B cell (primary cell): ENCODE data around the gene TBXAS1. TPM values are rescaled to one million over a fixed set of nuclear protein-coding genes. Genes with fewer than 3 reads are reported as not detected.

Experiments
- ATAC-seq: fragments of 200-7000 bp; cut with Tn5 transposase; one replicate; pipeline ENCODE4 v1.10.0; 2021; ENCODE audit warnings: low read depth, mild to moderate bottlenecking, moderate number of reproducible peaks, moderate library complexity
- CTCF ChIA-PET: fragments of 350-600 bp; sonication (Branson Sonifier 250); formaldehyde crosslinking; loops from one replicate; lab custom pipeline; 2021; ENCODE audit warnings: antibody characterized with exemption, inconsistent platforms; lab: Charles Lee
- POLR2A ChIA-PET: fragments of 350-600 bp; sonication (Branson Sonifier 250); formaldehyde crosslinking; loops from one replicate; lab custom pipeline; 2021; ENCODE audit warnings: antibody characterized with exemption; lab: Charles Lee
- DNase-seq: peaks from one replicate; pipeline ENCODE4 v3.0.0; 2013
- H2AFZ ChIP-seq: 2 replicates; pipeline ENCODE4 v1.6.1; 2012; ENCODE audit warnings: mild to moderate bottlenecking, low read depth, low read length; ENCODE audit not compliant: insufficient read depth, poor library complexity, severe bottlenecking
- H3K27ac ChIP-seq, 2 donors: 1 replicate in 1 of 2; 2 replicates in 1 of 2; pipeline ENCODE4 v1.5.1; 2012 to 2013; ENCODE audit warnings: low read length in 2 of 2, mild to moderate bottlenecking in 2 of 2, moderate library complexity in 1 of 2
- H3K27me3 ChIP-seq, 4 experiments: fragments of 200-600 bp in 1 of 4; sonication (generic) in 1 of 4; replicated peaks in 1 of 4; 1 replicate in 2 of 4; 2 replicates in 2 of 4; pipeline versions ENCODE4 v1.6.1 to v1.7.0; 2013 to 2016; ENCODE audit warnings: low read length in 3 of 4, mild to moderate bottlenecking in 2 of 4, mixed read lengths in 1 of 4, moderate library complexity in 1 of 4; ENCODE audit not compliant: insufficient read depth in 4 of 4, control insufficient read depth in 3 of 4; ENCODE audit errors: control extremely low read depth in 1 of 4
- H3K36me3 ChIP-seq, 2 experiments: replicated peaks in 1 of 2; 1 replicate in 1 of 2; 2 replicates in 1 of 2; pipeline versions ENCODE4 v1.6.1 to v1.7.1; 2013; ENCODE audit warnings: low read length in 1 of 2; ENCODE audit not compliant: insufficient read depth in 2 of 2, control insufficient read depth in 1 of 2; ENCODE audit errors: control extremely low read depth in 1 of 2, extremely low read depth in 1 of 2
- H3K4me1 ChIP-seq, 2 donors: fragments of 200-600 bp in 1 of 2; sonication (generic) in 1 of 2; 1 replicate in 1 of 2; 2 replicates in 1 of 2; pipeline versions ENCODE4 v1.5.1 to v1.6.1; 2013 to 2017; ENCODE audit warnings: low read length in 2 of 2; ENCODE audit not compliant: control insufficient read depth in 2 of 2, insufficient read depth in 2 of 2
- H3K4me2 ChIP-seq: replicated peaks from 2 replicates; pipeline ENCODE3; 2012; ENCODE audit warnings: mild to moderate bottlenecking, low read depth, low read length; ENCODE audit not compliant: poor library complexity, severe bottlenecking
- H3K4me3 ChIP-seq, 5 experiments: fragments of 200-600 bp in 1 of 5; sonication (generic) in 1 of 5; 1 replicate in 3 of 5; 2 replicates in 2 of 5; pipeline versions ENCODE4 v1.5.1 to v1.7.0; 2011 to 2016; ENCODE audit warnings: low read length in 4 of 5, mild to moderate bottlenecking in 4 of 5, low read depth in 2 of 5, control low read depth in 1 of 5, moderate library complexity in 1 of 5; ENCODE audit not compliant: insufficient read depth in 1 of 5; ENCODE audit errors: control extremely low read depth in 1 of 5, extremely low read depth in 1 of 5
- H3K79me2 ChIP-seq: fragments of 200-600 bp; sonication (generic); one replicate; pipeline ENCODE4 v1.6.0; 2016; ENCODE audit warnings: low read length; ENCODE audit not compliant: control insufficient read depth, insufficient read depth
- H3K9ac ChIP-seq: fragments of 200-600 bp; sonication (generic); 2 replicates; pipeline ENCODE4 v1.6.1; 2017; ENCODE audit warnings: mild to moderate bottlenecking, low read length, moderate library complexity
- H3K9me3 ChIP-seq, 3 donors: one replicate each; pipeline versions ENCODE4 v1.6.1 to v1.7.1; 2013; ENCODE audit warnings: low read length in 2 of 3; ENCODE audit not compliant: control insufficient read depth in 2 of 3, insufficient read depth in 1 of 3; ENCODE audit errors: control extremely low read depth in 1 of 3
- H4K20me1 ChIP-seq: 2 replicates; pipeline ENCODE4 v1.6.0; 2012; ENCODE audit warnings: mild to moderate bottlenecking, low read length; ENCODE audit not compliant: insufficient read depth, control insufficient read depth, poor library complexity, severe bottlenecking
- H3K27ac Mint-ChIP-seq: one replicate; pipeline ENCODE4 v1.8.0; 2021; ENCODE audit warnings: mixed read lengths
- H3K27me3 Mint-ChIP-seq: one replicate; pipeline ENCODE4 v1.8.0; 2021; ENCODE audit warnings: mixed read lengths
- H3K4me1 Mint-ChIP-seq: one replicate; pipeline ENCODE4 v1.8.0; 2021; ENCODE audit warnings: mixed read lengths
- H3K4me3 Mint-ChIP-seq: one replicate; pipeline ENCODE4 v1.8.0; 2021; ENCODE audit warnings: mixed read lengths
- H3K9me3 Mint-ChIP-seq: one replicate; pipeline ENCODE4 v1.8.0; 2022; ENCODE audit warnings: mixed read lengths; ENCODE audit not compliant: insufficient read depth
- EZH2 ChIP-seq: IDR thresholded peaks from 2 replicates; pipeline ENCODE4 v1.6.1; 2012; ENCODE audit warnings: borderline replicate concordance, low read depth, mild to moderate bottlenecking, moderate library complexity, low read length; ENCODE audit not compliant: insufficient read depth, poor library complexity, severe bottlenecking
- WGBS: methylation state at CpG from one replicate; pipeline ENCODE4 v1.1.5; 2013; ENCODE audit warnings: missing lambda C conversion rate; ENCODE audit not compliant: insufficient coverage; 5-methylcytosine and 5-hydroxymethylcytosine counted together
- intact Hi-C: fragments of 100-400 bp; cut with micrococcal nuclease; formaldehyde crosslinking; loops from one replicate; pipeline ENCODE4 v1.10.0; 2022
- polyA plus RNA-seq: library from polyadenylated mRNA; depleted of rRNA; stranded (reverse); fragments of >200 nt; gene quantifications from 2 replicates; pipeline ENCODE4 v1.2.3, GENCODE V29; 2012
- total RNA-seq, 2 donors: library from RNA; stranded (reverse); fragments of 120-200 nt in 1 of 2; gene quantifications; 1 replicate in 1 of 2; 2 replicates in 1 of 2; pipeline versions ENCODE4 v1.2.3 to v1.2.4, GENCODE V29; 2013 to 2022
- TF ChIP-seq, protein P1 (sequence below): fragments of 200-600 bp; IDR thresholded peaks from one replicate; pipeline ENCODE4 v1.8.0; 2022; ENCODE audit warnings: antibody characterized with exemption, mild to moderate bottlenecking

Gene TBXAS1
- total and polyA plus RNA-seq, 2 donors (not counting 1 experiment from before 2014, with no cell fraction given), result 8.1 to 21.0 TPM

DNA sequence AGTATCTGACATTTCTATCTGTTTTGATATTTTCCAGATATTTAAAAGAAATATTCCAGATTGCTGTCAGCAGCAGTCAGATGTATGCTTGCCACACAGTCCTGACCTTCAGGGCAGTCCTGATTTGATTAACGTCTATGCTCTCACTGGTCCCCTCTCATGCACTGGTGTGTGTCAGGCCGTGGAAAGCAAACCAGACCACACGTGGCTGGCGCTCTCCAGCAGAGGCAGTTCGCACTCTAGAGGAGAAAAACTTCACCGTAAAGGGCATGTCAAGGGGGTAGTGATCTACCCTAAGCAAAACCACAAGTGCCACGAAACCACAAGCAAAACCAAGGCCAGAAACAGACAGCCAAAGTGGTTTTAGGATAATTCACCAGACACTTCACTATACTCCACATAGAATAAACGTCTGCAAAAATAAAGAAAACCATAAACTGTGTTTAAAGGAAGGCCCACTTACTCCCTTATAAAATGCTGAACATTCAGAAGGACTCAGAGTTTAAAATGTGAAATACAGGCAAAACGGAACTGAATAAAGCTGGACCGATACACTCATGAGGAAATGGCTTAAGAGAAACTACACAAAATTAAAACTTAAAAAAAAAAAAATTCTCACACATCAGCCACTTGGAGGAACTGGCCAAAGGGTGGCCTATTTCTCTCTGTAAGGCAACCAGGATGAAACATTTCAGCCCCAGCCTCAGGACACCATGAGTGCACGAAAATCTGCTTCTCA lies 207.3 kb downstream of the TBXAS1 start:
- POLR2A ChIA-PET, result no interaction called here
- CTCF ChIA-PET, result no interaction called here
- TF ChIP-seq, protein P1, sequence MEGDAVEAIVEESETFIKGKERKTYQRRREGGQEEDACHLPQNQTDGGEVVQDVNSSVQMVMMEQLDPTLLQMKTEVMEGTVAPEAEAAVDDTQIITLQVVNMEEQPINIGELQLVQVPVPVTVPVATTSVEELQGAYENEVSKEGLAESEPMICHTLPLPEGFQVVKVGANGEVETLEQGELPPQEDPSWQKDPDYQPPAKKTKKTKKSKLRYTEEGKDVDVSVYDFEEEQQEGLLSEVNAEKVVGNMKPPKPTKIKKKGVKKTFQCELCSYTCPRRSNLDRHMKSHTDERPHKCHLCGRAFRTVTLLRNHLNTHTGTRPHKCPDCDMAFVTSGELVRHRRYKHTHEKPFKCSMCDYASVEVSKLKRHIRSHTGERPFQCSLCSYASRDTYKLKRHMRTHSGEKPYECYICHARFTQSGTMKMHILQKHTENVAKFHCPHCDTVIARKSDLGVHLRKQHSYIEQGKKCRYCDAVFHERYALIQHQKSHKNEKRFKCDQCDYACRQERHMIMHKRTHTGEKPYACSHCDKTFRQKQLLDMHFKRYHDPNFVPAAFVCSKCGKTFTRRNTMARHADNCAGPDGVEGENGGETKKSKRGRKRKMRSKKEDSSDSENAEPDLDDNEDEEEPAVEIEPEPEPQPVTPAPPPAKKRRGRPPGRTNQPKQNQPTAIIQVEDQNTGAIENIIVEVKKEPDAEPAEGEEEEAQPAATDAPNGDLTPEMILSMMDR, result no peak
- no peak for TF ChIP-seq EZH2
- Histone ChIP-seq H3K27me3 (no peaks in the 10 kb centered on the region), H3K4me1 (peaks cover 9 to 15% of the 10 kb centered on the region in 2 donors), H3K9me3 (no peaks in the 10 kb centered on the region), H3K4me3 (no peak overlapping the region), H4K20me1 (peaks cover 43% of the 10 kb centered on the region), H2AFZ (no peak overlapping the region), H3K9ac (no peak overlapping the region), H3K27ac (no peak overlapping the region), H3K79me2 (peaks cover 8% of the 10 kb centered on the region), H3K36me3 (peaks cover 0 to 69% of the 10 kb centered on the region in 2 experiments), H3K4me2 (no peak overlapping the region)
- Mint-ChIP-seq H3K27me3 (no peaks in the 10 kb centered on the region), H3K27ac (no peak overlapping the region), H3K4me1 (peaks cover 21% of the 10 kb centered on the region), H3K9me3 (no peaks in the 10 kb centered on the region), H3K4me3 (no peak overlapping the region)
- WGBS, result 30% methylated on average over 7 of the region's 11 CpGs
- no peak for DNase-seq
- intact Hi-C loops, result no loop called here
- no peak for ATAC-seq

DNA sequence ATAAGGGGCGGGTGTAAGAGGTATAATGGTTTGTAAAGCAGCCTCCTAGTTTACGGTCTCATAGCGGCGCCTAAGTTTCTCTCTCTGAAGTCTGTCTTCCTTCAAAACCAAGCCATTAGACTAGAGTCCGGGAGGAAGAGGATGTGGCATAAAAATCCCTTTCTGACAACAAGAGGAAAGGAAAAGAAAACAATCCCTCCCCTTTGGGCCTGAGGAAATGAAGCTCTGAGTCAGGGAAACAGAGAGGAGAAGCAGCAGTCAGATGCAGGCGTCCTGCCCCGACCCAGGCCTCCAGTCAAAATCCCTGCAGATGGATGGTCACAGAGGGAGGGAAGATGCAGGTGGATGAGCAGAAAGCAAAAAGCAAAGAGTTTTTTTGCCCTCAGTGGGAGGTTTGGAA lies 210.0 kb downstream of the TBXAS1 start:
- no peaks in the 10 kb centered on the region for H3K27me3 ChIP-seq
- no peak overlapping the region for H3K27ac ChIP-seq
- H3K4me2 ChIP-seq, result no peak overlapping the region
- ChIA-PET CTCF (no interaction called here), POLR2A (no interaction called here)
- no peak for DNase-seq
- peaks cover 27% of the 10 kb centered on the region for H3K79me2 ChIP-seq
- Mint-ChIP-seq H3K4me3 (no peak overlapping the region), H3K9me3 (no peaks in the 10 kb centered on the region), H3K27me3 (no peaks in the 10 kb centered on the region), H3K27ac (no peak overlapping the region), H3K4me1 (peaks cover 11% of the 10 kb centered on the region)
- H3K9me3 ChIP-seq, result no peaks in the 10 kb centered on the region
- no peak overlapping the region for H2AFZ ChIP-seq
- peaks cover 9 to 12% of the 10 kb centered on the region in 2 donors for H3K4me1 ChIP-seq
- ATAC-seq, result no peak
- intact Hi-C loops, result no loop called here
- H3K4me3 ChIP-seq, result no peak overlapping the region
- H3K9ac ChIP-seq, result no peak overlapping the region
- peaks cover 0 to 76% of the 10 kb centered on the region in 2 experiments for H3K36me3 ChIP-seq
- WGBS, result 100% methylated on average over 2 of the region's 7 CpGs
- TF ChIP-seq, protein P1, result no peak
- no peak for TF ChIP-seq EZH2
- H4K20me1 ChIP-seq, result peaks cover 65% of the 10 kb centered on the region
